ENCODE measurements around the gene CD38.

Gene CD38

DNA sequence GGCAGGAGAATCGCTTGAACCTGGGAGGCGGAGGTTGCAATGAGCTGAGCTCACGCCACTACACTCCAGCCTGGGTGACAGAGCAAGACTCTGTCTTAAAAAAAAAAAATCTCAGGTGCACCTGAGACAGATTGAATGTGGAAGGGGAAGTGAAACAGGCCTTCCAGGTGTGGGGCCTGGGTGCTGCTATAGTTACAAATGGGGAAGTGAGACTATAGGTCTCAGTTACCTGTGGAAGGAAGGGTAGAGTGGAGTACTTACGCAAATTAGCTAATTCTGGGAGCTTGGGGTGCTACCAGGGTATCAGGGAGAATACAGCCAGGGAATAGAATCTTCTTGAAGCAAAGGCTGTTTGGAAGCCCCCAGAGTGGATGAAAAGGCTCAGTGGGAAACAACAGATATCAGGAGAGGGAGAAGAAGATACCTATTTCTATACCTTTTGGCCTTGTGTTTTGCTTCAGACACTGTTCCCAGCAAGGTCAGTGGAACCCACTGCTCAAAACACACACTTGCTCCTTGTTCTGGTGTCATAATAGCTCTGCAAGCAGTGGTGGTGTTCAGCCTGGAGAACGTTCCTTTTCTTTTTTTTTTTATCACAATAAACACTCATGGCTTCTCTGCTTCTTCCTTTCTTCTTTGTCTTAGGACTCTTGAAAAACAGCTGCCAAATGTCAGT is 7.0 kb downstream of the CD38 start:
- no peak overlapping the region for H3K27ac ChIP-seq
- no peak for DNase-seq (ENCODE audit: low spot score)
- TF ChIP-seq, protein P1, sequence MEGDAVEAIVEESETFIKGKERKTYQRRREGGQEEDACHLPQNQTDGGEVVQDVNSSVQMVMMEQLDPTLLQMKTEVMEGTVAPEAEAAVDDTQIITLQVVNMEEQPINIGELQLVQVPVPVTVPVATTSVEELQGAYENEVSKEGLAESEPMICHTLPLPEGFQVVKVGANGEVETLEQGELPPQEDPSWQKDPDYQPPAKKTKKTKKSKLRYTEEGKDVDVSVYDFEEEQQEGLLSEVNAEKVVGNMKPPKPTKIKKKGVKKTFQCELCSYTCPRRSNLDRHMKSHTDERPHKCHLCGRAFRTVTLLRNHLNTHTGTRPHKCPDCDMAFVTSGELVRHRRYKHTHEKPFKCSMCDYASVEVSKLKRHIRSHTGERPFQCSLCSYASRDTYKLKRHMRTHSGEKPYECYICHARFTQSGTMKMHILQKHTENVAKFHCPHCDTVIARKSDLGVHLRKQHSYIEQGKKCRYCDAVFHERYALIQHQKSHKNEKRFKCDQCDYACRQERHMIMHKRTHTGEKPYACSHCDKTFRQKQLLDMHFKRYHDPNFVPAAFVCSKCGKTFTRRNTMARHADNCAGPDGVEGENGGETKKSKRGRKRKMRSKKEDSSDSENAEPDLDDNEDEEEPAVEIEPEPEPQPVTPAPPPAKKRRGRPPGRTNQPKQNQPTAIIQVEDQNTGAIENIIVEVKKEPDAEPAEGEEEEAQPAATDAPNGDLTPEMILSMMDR (IDR thresholded peaks at IDR 0.05) = no peak
- no peak overlapping the region for H3K4me3 ChIP-seq

DNA sequence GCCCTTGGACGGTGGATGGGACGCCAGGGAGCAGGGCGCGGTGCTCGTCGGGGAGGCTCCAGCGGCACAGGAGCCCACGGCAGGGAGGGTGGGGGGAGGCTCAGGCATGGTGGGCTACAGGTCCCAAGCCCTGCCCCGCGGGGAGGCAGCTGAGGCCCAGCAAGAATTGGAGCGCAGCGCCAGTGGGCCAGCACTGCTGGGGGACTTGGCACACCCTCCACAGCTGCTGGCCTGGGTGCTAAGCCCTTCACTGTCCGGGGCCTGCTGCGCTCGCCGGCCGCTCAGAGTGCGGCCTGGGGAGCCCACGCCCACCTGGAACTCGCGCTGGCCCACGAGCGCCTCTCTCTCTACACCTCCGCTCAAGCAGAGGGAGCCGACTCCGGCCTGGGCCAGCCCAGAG is 8.6 kb downstream of the CD38 start:
- DNase-seq (ENCODE audit: low spot score) = no peak
- TF ChIP-seq, protein P1 (IDR thresholded peaks at IDR 0.05) = no peak
- Histone ChIP-seq H3K4me3 (no peak overlapping the region), H3K27ac (no peak overlapping the region)

DNA sequence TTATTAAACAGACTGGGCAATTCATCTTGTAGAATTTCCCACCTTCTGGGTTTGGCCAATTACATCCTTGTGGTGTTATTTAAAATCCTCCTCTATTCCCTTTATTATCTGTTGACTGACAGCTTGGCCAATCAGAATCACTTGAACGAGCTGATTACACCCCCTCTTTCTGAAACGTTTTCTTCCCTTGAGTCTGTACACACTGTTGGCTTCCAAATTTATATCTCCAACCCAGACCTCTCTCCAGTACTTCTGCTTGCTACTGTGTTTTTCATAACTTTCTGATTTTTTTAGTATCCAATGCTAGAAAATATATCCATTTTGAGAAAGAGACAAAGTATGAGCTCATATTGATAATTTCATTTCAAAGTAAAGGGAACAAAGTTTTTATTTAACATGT is 14.8 kb downstream of the CD38 start:
- H3K27ac ChIP-seq = no peak overlapping the region
- DNase-seq (ENCODE audit: low spot score) = no peak
- TF ChIP-seq, protein P1 (IDR thresholded peaks at IDR 0.05) = no peak

DNA sequence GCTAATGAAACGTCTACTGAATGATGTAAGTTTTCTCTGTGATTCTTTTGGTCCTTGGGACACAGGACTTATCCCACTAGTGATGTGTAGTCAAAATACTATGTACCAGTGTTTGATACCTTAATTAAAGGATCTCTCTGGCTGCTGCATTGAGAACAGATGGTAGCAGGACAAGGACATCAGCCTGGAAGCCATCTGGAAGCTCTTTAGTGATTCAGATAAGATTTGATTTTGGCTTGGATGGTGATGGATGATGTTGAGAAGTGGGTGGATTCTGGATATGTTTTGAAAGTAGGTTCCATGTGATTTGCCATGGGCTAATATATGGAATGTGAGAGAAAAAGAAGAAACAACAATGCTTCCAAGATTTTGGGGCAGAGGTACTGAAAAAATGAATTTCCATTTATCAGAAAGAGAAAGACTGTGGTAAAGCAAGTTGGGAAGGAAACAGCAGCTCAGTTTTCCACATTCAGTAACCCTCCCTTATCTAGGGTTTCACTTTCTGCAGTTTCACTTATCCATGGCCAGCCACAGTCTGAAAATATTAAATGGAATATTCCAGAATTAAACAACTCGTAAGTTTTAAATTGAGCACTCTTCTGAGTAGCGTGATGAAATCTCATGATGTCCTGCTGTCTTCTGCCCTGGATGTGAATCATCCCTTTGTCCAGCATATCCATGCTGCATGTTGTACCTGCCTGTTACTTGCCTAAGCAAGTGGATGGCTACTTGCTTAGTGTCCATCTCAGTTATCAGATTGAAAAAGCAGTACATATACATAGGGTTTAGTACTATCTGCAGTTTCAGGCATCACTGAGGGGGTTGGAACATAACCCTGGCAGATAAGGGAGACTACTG is 15.6 kb downstream of the CD38 start:
- Histone ChIP-seq H3K4me3 (no peak overlapping the region), H3K27ac (peak overlapping the region in 1 of 2 donors; percentile 12)
- DNase-seq (ENCODE audit: low spot score) = no peak
- TF ChIP-seq, protein P1 (IDR thresholded peaks at IDR 0.05) = no peak

More for the DNA sequence above, 14.8 kb downstream of the CD38 start:
- H3K4me3 ChIP-seq = no peak overlapping the region

DNA sequence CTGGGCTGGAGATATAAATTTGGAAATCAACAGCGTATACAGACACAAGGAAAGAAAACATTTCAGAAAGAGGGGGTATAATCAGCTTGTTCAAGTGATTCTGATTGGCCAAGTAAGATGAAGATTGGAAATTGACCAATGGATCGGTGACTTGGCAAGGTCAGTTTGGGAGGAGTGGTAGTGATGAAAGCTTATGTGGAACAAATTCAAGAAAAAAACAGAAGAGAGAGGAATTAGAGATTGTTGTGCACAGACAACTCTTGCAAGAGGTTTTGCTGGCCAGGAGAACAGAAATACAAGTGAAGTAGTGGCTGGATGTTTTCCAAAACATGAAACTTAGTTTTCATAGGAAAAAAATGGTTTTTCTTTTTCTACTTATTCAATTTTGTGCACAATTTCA is 16.3 kb downstream of the CD38 start:
- Histone ChIP-seq H3K27ac (peak overlapping the region in 1 of 2 donors; percentile 12), H3K4me3 (no peak overlapping the region)
- no peak for DNase-seq (ENCODE audit: low spot score)

DNA sequence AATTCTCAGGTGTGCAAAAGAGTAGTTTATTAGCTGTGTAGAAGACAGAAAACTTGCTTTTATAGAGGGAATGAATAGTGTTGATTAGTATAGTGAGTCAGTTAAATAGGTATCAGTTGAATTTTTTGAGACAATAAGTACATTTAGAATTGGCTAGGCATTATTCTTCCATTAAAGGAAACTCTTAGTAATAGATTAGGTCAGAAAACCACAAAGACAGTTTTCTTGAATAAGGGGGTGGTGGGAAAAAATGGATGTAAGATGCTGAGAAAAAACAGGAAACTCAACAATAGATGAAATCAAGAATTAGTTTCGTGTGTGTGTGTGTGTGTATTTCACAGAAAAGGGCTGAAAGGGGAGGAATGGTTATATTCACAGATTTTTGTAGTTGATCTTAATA is 16.8 kb downstream of the CD38 start:
- TF ChIP-seq, protein P1 (IDR thresholded peaks at IDR 0.05) = no peak
- no peak overlapping the region for H3K27ac ChIP-seq
- no peak overlapping the region for H3K4me3 ChIP-seq
- no peak for DNase-seq (ENCODE audit: low spot score)

More for the DNA sequence above, 16.3 kb downstream of the CD38 start:
- TF ChIP-seq, protein P1 (IDR thresholded peaks at IDR 0.05) = no peak
